Mesothelial cell of epicardium (in vitro differentiated cells): Measurements from ENCODE around the gene MAGI1. TPM values are rescaled to one million over a fixed set of nuclear protein-coding genes. Genes with fewer than 3 reads are reported as not detected.

Source experiments
- DNase-seq, 2 experiments: peaks; one replicate each; pipeline ENCODE4 v3.0.0; 2021; ENCODE audit warnings: low spot score in 2 of 2; ENCODE audit not compliant: unreplicated experiment in 2 of 2
- H3K27ac Mint-ChIP-seq: 2 replicates; pipeline ENCODE4 v1.8.0; 2021; ENCODE audit warnings: mixed read lengths
- H3K27me3 Mint-ChIP-seq: 2 replicates; pipeline ENCODE4 v1.8.0; 2021; ENCODE audit warnings: low read depth, mixed read lengths
- H3K36me3 Mint-ChIP-seq: 2 replicates; pipeline ENCODE4 v1.8.0; 2021; ENCODE audit warnings: mixed read lengths
- H3K4me1 Mint-ChIP-seq: 2 replicates; pipeline ENCODE4 v1.8.0; 2021; ENCODE audit warnings: mixed read lengths
- H3K4me3 Mint-ChIP-seq: 2 replicates; pipeline ENCODE4 v1.8.0; 2021; ENCODE audit warnings: mild to moderate bottlenecking, moderate library complexity, mixed read lengths
- H3K9me3 Mint-ChIP-seq: 2 replicates; pipeline ENCODE4 v1.8.0; 2021; ENCODE audit warnings: mixed read lengths
- CTCF ChIP-seq: fragments of 200-600 bp; sonication (generic); IDR thresholded peaks from one replicate; pipeline ENCODE4 v1.5.0; 2021; ENCODE audit warnings: antibody characterized with exemption; ENCODE audit not compliant: unreplicated experiment
- total RNA-seq: library from RNA; stranded (reverse); gene quantifications from 3 replicates; pipeline ENCODE4 v1.2.1, GENCODE V29; 2021

Gene MAGI1
- total RNA-seq, 1 donor from 2014 or later, result 65.6 TPM

GRCh38 chr3:65875393-65876027 lies 163.2 kb downstream of the MAGI1 start:
- TF ChIP-seq CTCF, result no peak
- Mint-ChIP-seq H3K9me3 (no peaks in the 10 kb centered on the region), H3K36me3 (no peaks in the 10 kb centered on the region), H3K27me3 (no peaks in the 10 kb centered on the region), H3K27ac (peak overlapping the region; percentile 9), H3K4me3 (no peak overlapping the region), H3K4me1 (peaks cover 10% of the 10 kb centered on the region)
- DNase-seq, result no peak

- Mint-ChIP-seq H3K4me3 (no peak overlapping the region), H3K4me1 (peaks cover 8% of the 10 kb centered on the region), H3K27me3 (no peaks in the 10 kb centered on the region), H3K9me3 (no peaks in the 10 kb centered on the region), H3K36me3 (no peaks in the 10 kb centered on the region), H3K27ac (no peak overlapping the region)
- TF ChIP-seq CTCF, result no peak
- no peak for DNase-seq
These were observed 164.8 kb downstream of the MAGI1 start for GRCh38 chr3:65873869-65874268.

GRCh38 chr3:65873028-65873427 lies 165.7 kb downstream of the MAGI1 start:
- no peak for DNase-seq
- no peaks in the 10 kb centered on the region for H3K36me3 Mint-ChIP-seq
- H3K27me3 Mint-ChIP-seq, result no peaks in the 10 kb centered on the region
- no peaks in the 10 kb centered on the region for H3K9me3 Mint-ChIP-seq
- H3K27ac Mint-ChIP-seq, result no peak overlapping the region
- H3K4me3 Mint-ChIP-seq, result no peak overlapping the region
- TF ChIP-seq CTCF, result no peak
- H3K4me1 Mint-ChIP-seq, result peaks cover 8% of the 10 kb centered on the region

- peak overlapping the region; percentile 32 for H3K27ac Mint-ChIP-seq
- H3K4me3 Mint-ChIP-seq, result no peak overlapping the region
- peak; percentile 32 to 62 for DNase-seq
- peaks cover 8% of the 10 kb centered on the region for H3K4me1 Mint-ChIP-seq
- no peaks in the 10 kb centered on the region for H3K27me3 Mint-ChIP-seq
- H3K9me3 Mint-ChIP-seq, result no peaks in the 10 kb centered on the region
- no peaks in the 10 kb centered on the region for H3K36me3 Mint-ChIP-seq
- TF ChIP-seq CTCF, result no peak
These were observed 167.2 kb downstream of the MAGI1 start for GRCh38 chr3:65871305-65872141.

- TF ChIP-seq CTCF, result no peak
- Mint-ChIP-seq H3K4me1 (peaks cover 8% of the 10 kb centered on the region), H3K27me3 (no peaks in the 10 kb centered on the region), H3K9me3 (no peaks in the 10 kb centered on the region), H3K27ac (no peak overlapping the region), H3K36me3 (no peaks in the 10 kb centered on the region), H3K4me3 (no peak overlapping the region)
- DNase-seq, result no peak
These were observed 168.9 kb downstream of the MAGI1 start for GRCh38 chr3:65869798-65870197.
